Measurements from ENCODE around the gene CAPRIN1.
A peak's percentile ranks its signal among the peaks of the same experiment; 100 is the strongest.
"Not testable (repeated sequence)": the region's sequence is repeated elsewhere in the genome, so short reads cannot be mapped to it uniquely, and the experiment has no call there.

Gene CAPRIN1

DNA sequence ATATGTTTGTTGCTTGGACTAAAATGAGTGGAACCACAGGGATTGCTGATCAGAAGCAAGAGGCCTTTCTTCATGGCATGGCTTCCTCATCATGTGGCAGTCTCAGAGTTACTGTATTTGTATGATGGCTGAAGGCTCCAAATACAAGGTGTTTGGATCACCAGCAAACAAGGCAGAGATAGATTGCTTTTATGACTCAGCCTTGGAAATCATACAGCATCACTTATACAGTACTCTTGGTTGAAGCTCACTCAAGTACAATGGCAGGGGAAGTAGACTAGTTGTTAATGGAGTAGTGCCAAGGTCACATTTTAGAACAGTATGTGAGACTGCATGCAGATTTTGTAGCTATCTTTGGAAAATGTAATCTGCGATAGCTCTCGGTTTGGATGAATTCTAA, 16.6 kb downstream of the CAPRIN1 start:
- Histone ChIP-seq H3K27ac (ENCODE audit: low read depth, low read length) (peak overlapping the region; percentile 50; the same call in 1 of the 2 replicates), H3K4me2 (ENCODE audit: low read depth, low read length, poor library complexity, severe bottlenecking) (peak overlapping the region; percentile 26), H3K4me3 (ENCODE audit: insufficient read depth, low read length, poor library complexity, severe bottlenecking) (no peak overlapping the region), H3K79me2 (ENCODE audit: insufficient read depth, low read length) (peaks cover 91% of the 10 kb centered on the region), H3K27me3 (ENCODE audit: low read length) (no peaks in the 10 kb centered on the region), H3K9me2 (replicated peaks; ENCODE audit: insufficient read depth, low read length) (no peaks in the 10 kb centered on the region), H4K20me1 (ENCODE audit: low read depth, low read length) (peaks cover 17% of the 10 kb centered on the region), H3F3A (ENCODE audit: insufficient read depth) (peaks cover 15% of the 10 kb centered on the region), H3K36me3 (ENCODE audit: low read length) (peaks cover 3% of the 10 kb centered on the region; the same call in 1 of the 2 replicates), H3K9ac (ENCODE audit: low read length) (no peak overlapping the region), H2AFZ (ENCODE audit: low read depth, low read length, severe bottlenecking) (no peak overlapping the region), H3K9me3 (ENCODE audit: insufficient read depth, low read length) (no peaks in the 10 kb centered on the region)
- TF ChIP-seq, protein P1, sequence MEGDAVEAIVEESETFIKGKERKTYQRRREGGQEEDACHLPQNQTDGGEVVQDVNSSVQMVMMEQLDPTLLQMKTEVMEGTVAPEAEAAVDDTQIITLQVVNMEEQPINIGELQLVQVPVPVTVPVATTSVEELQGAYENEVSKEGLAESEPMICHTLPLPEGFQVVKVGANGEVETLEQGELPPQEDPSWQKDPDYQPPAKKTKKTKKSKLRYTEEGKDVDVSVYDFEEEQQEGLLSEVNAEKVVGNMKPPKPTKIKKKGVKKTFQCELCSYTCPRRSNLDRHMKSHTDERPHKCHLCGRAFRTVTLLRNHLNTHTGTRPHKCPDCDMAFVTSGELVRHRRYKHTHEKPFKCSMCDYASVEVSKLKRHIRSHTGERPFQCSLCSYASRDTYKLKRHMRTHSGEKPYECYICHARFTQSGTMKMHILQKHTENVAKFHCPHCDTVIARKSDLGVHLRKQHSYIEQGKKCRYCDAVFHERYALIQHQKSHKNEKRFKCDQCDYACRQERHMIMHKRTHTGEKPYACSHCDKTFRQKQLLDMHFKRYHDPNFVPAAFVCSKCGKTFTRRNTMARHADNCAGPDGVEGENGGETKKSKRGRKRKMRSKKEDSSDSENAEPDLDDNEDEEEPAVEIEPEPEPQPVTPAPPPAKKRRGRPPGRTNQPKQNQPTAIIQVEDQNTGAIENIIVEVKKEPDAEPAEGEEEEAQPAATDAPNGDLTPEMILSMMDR (IDR thresholded peaks at IDR 0.05; ENCODE audit: insufficient read depth, low read length, poor library complexity, severe bottlenecking) = no peak
- no peak for TF ChIP-seq EZH2phosphoT487 (conservative IDR thresholded peaks at IDR 0.05; ENCODE audit: low read length)

DNA sequence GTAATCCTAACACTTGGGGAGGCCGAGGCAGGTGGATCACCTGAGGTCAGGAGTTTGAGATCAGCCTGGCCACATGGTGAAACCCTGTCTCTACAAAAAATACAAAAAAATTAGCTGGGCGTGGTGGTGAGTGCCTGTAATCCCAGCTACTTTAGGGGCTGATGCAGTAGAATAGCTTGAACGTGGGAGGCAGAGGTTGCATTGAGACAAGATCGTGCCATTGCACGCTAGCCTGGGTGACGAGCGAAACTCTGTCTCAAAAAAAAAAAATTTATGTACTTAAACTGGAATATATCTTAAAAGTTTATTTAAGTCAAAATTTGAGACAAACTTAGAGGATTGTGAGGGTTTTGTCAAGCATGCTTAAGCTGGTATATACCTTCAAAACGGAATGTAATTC, 19.8 kb downstream of the CAPRIN1 start:
- not testable (repeated sequence) for H3K36me3 ChIP-seq (ENCODE audit: low read length)

DNA sequence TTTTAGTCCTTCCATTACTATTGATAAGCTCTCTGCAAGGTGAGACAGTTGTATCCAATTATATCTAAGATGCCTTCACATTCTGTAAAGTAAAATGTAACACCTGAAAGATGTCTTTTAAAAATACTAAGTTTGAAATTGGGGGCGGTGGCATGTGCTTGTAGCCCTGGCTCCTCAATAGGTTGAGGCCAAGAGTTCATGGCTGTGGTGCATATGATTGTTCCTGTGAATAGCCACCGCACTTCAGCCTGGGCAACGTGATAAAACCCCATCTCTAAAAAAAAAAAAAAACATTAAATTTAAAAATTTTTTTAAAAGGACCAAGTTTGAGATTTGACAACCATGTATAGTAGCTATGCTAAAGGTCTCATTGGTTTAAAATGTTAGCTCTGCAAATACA, 20.5 kb downstream of the CAPRIN1 start:
- Histone ChIP-seq H3K9ac (ENCODE audit: low read length) (no peak overlapping the region), H3K36me3 (ENCODE audit: low read length) (peaks cover 9% of the 10 kb centered on the region; the same call in 1 of the 2 replicates), H4K20me1 (ENCODE audit: low read depth, low read length) (peaks cover 18% of the 10 kb centered on the region), H3F3A (ENCODE audit: insufficient read depth) (peaks cover 8% of the 10 kb centered on the region; the same call in 1 of the 2 replicates), H2AFZ (ENCODE audit: low read depth, low read length, severe bottlenecking) (no peak overlapping the region), H3K9me2 (replicated peaks; ENCODE audit: insufficient read depth, low read length) (no peaks in the 10 kb centered on the region), H3K4me2 (ENCODE audit: low read depth, low read length, poor library complexity, severe bottlenecking) (no peak overlapping the region), H3K9me3 (ENCODE audit: insufficient read depth, low read length) (no peaks in the 10 kb centered on the region), H3K27ac (ENCODE audit: low read depth, low read length) (no peak overlapping the region), H3K27me3 (ENCODE audit: low read length) (no peaks in the 10 kb centered on the region), H3K79me2 (ENCODE audit: insufficient read depth, low read length) (peaks cover 67% of the 10 kb centered on the region), H3K4me3 (ENCODE audit: insufficient read depth, low read length, poor library complexity, severe bottlenecking) (no peak overlapping the region)
- TF ChIP-seq EZH2phosphoT487 (conservative IDR thresholded peaks at IDR 0.05; ENCODE audit: low read length) = no peak
- TF ChIP-seq, protein P1 (IDR thresholded peaks at IDR 0.05; ENCODE audit: insufficient read depth, low read length, poor library complexity, severe bottlenecking) = no peak

More for the DNA sequence above, 19.8 kb downstream of the CAPRIN1 start:
- Histone ChIP-seq H3K79me2 (ENCODE audit: insufficient read depth, low read length) (peaks cover 74% of the 10 kb centered on the region), H4K20me1 (ENCODE audit: low read depth, low read length) (peaks cover 17% of the 10 kb centered on the region)
- not testable (repeated sequence) for H3K9me3 ChIP-seq (ENCODE audit: insufficient read depth, low read length); H3K4me2 ChIP-seq (ENCODE audit: low read depth, low read length, poor library complexity, severe bottlenecking); H3K9me2 ChIP-seq (replicated peaks; ENCODE audit: insufficient read depth, low read length); H3F3A ChIP-seq (ENCODE audit: insufficient read depth); H3K27ac ChIP-seq (ENCODE audit: low read depth, low read length); H3K4me3 ChIP-seq (ENCODE audit: insufficient read depth, low read length, poor library complexity, severe bottlenecking); H2AFZ ChIP-seq (ENCODE audit: low read depth, low read length, severe bottlenecking); H3K27me3 ChIP-seq (ENCODE audit: low read length); H3K9ac ChIP-seq (ENCODE audit: low read length)

DNA sequence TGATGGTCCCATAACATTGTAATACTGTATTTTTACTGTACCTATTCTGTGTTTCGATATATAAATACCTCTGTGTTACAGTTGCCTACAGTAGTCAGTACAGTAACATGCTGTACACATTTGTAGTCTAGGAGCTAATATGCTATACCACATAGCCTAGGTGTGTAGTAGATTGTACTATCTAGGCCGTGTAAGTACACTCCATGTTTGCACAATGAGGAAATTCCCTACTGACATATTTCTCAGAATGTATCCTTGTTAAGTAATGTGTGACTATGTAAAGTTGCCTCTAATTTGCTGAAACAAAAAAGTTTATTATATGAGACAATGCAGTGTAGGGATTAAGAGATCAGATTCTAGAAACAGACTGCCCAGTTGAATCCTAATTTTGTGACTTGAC, 21.3 kb downstream of the CAPRIN1 start:
- Histone ChIP-seq H3K9me3 (ENCODE audit: insufficient read depth, low read length) (no peaks in the 10 kb centered on the region), H3K27ac (ENCODE audit: low read depth, low read length) (no peak overlapping the region), H2AFZ (ENCODE audit: low read depth, low read length, severe bottlenecking) (no peak overlapping the region), H3K9ac (ENCODE audit: low read length) (no peak overlapping the region), H3K36me3 (ENCODE audit: low read length) (peaks cover 15% of the 10 kb centered on the region; the same call in 1 of the 2 replicates), H3K4me2 (ENCODE audit: low read depth, low read length, poor library complexity, severe bottlenecking) (no peak overlapping the region), H3K27me3 (ENCODE audit: low read length) (no peaks in the 10 kb centered on the region), H3K4me3 (ENCODE audit: insufficient read depth, low read length, poor library complexity, severe bottlenecking) (no peak overlapping the region), H3K9me2 (replicated peaks; ENCODE audit: insufficient read depth, low read length) (no peaks in the 10 kb centered on the region), H4K20me1 (ENCODE audit: low read depth, low read length) (peaks cover 19% of the 10 kb centered on the region), H3F3A (ENCODE audit: insufficient read depth) (0 out of 2 replicates have a peak, but pooled peaks cover 5% of the 10 kb centered on the region), H3K79me2 (ENCODE audit: insufficient read depth, low read length) (peaks cover 66% of the 10 kb centered on the region)
- no peak for TF ChIP-seq EZH2phosphoT487 (conservative IDR thresholded peaks at IDR 0.05; ENCODE audit: low read length)
- TF ChIP-seq, protein P1 (IDR thresholded peaks at IDR 0.05; ENCODE audit: insufficient read depth, low read length, poor library complexity, severe bottlenecking) = no peak
